HL-60 (cell line): ENCODE results near the gene SH2B2.

Experiments used
- DNase-seq, 2 experiments: peaks; one replicate each; pipeline ENCODE4 v3.0.0-alpha.2; 2010 to 2020; ENCODE audit warnings: low read depth in 1 of 2, low spot score in 1 of 2
- H3K27ac ChIP-seq: fragments of 250-450 bp; sonication (Bioruptor Pico); replicated peaks from 2 replicates; pipeline ENCODE4 v1.5.1; 2020; ENCODE audit warnings: mild to moderate bottlenecking, moderate library complexity
- H3K27me3 ChIP-seq: fragments of 250-450 bp; sonication (Bioruptor Pico); 2 replicates; pipeline ENCODE4 v1.5.1; 2021; ENCODE audit warnings: mild to moderate bottlenecking, moderate library complexity; ENCODE audit not compliant: insufficient read depth, poor library complexity, severe bottlenecking
- H3K4me3 ChIP-seq: replicated peaks from 2 replicates; pipeline ENCODE4 v1.5.1; 2011; ENCODE audit warnings: mild to moderate bottlenecking, control low read depth, low read length; ENCODE audit not compliant: insufficient read depth
- GABPA ChIP-seq: IDR thresholded peaks from 2 replicates; pipeline ENCODE4 v1.6.1; 2012; ENCODE audit warnings: low read depth
- POLR2AphosphoS5 ChIP-seq: IDR thresholded peaks from 2 replicates; pipeline ENCODE4 v1.6.1; 2012; ENCODE audit warnings: low read depth
- SPI1 ChIP-seq: IDR thresholded peaks from 2 replicates; pipeline ENCODE4 v1.6.1; 2012; ENCODE audit warnings: low read depth, mild to moderate bottlenecking, borderline replicate concordance
- TF ChIP-seq, protein P1 (sequence below): IDR thresholded peaks from 2 replicates; pipeline ENCODE4 v1.6.1; 2012; ENCODE audit warnings: low read depth; ENCODE audit not compliant: insufficient replicate concordance
- TF ChIP-seq, protein P2 (sequence below): IDR thresholded peaks from one replicate; pipeline ENCODE4 v1.5.1; 2011; ENCODE audit warnings: low read length, control low read depth, inconsistent platforms; ENCODE audit not compliant: insufficient read depth

Gene SH2B2

DNA sequence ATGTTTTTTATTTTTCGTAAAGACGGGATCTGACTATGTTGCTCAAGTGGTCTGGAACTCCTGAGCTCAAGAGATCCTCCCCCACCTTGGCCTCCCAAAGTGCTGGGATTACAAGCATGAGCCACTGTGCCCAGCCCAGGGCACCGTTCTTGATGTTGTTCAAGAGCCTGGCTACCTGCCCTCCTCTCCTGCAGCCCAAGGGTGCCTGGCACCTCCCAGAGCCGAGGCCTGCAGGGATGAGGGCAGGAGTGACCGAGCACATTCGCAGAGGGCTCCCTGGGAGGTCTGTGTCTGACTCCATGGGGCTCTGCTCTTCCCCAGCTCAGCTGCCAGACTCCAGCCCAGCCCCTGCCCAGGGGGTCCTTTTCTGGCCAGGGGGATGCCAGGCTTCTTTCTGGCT is 15.4 kb downstream of the SH2B2 start:
- H3K27ac ChIP-seq, result no peak overlapping the region
- no peak for DNase-seq
- no peaks in the 10 kb centered on the region for H3K27me3 ChIP-seq
- no peak overlapping the region for H3K4me3 ChIP-seq
- TF ChIP-seq SPI1 (no peak), POLR2AphosphoS5 (no peak), GABPA (no peak)
- TF ChIP-seq, protein P1, sequence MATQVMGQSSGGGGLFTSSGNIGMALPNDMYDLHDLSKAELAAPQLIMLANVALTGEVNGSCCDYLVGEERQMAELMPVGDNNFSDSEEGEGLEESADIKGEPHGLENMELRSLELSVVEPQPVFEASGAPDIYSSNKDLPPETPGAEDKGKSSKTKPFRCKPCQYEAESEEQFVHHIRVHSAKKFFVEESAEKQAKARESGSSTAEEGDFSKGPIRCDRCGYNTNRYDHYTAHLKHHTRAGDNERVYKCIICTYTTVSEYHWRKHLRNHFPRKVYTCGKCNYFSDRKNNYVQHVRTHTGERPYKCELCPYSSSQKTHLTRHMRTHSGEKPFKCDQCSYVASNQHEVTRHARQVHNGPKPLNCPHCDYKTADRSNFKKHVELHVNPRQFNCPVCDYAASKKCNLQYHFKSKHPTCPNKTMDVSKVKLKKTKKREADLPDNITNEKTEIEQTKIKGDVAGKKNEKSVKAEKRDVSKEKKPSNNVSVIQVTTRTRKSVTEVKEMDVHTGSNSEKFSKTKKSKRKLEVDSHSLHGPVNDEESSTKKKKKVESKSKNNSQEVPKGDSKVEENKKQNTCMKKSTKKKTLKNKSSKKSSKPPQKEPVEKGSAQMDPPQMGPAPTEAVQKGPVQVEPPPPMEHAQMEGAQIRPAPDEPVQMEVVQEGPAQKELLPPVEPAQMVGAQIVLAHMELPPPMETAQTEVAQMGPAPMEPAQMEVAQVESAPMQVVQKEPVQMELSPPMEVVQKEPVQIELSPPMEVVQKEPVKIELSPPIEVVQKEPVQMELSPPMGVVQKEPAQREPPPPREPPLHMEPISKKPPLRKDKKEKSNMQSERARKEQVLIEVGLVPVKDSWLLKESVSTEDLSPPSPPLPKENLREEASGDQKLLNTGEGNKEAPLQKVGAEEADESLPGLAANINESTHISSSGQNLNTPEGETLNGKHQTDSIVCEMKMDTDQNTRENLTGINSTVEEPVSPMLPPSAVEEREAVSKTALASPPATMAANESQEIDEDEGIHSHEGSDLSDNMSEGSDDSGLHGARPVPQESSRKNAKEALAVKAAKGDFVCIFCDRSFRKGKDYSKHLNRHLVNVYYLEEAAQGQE, result no peak
- TF ChIP-seq, protein P2, sequence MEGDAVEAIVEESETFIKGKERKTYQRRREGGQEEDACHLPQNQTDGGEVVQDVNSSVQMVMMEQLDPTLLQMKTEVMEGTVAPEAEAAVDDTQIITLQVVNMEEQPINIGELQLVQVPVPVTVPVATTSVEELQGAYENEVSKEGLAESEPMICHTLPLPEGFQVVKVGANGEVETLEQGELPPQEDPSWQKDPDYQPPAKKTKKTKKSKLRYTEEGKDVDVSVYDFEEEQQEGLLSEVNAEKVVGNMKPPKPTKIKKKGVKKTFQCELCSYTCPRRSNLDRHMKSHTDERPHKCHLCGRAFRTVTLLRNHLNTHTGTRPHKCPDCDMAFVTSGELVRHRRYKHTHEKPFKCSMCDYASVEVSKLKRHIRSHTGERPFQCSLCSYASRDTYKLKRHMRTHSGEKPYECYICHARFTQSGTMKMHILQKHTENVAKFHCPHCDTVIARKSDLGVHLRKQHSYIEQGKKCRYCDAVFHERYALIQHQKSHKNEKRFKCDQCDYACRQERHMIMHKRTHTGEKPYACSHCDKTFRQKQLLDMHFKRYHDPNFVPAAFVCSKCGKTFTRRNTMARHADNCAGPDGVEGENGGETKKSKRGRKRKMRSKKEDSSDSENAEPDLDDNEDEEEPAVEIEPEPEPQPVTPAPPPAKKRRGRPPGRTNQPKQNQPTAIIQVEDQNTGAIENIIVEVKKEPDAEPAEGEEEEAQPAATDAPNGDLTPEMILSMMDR, result no peak

DNA sequence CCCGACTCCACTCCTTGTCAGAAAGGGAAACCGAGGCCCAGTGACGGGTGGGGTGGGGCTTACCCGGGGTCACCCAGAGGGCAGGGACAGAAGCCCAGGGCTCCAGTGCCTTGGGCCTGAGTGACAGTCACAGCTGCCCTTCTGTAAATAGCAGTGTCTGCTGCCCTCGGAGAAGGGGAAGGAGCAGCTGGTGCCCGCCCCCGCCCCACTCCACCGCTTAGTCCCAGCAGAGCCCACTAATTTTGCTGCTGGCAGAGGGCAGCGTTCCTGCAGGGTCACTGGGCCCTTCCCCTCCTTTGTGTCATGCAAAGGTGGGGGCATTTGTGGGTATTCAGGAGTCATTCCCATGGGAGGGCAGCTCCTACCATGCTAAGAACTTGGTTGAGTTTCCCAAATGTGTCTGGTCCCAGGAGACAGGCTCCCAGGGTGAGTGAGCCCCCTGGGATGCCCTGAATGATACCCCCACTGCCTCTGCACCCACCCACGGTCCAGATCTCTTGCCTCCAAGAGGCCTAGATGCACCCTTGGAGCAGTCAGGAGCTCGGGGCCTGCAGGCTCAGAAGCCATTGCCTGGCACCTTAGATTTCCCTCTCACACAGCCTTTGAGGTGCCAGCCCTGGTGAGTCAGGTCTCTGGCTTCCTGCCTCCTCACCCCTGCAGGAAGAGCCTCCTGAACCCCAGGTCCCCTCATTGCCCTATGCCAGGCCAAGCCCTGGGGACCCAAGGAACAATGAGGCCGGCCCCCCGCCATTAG is 17.2 kb downstream of the SH2B2 start:
- TF ChIP-seq GABPA, result no peak
- TF ChIP-seq, protein P1, result no peak
- TF ChIP-seq, protein P2, result no peak
- no peak for TF ChIP-seq POLR2AphosphoS5
- no peak for TF ChIP-seq SPI1
- no peaks in the 10 kb centered on the region for H3K27me3 ChIP-seq
- H3K27ac ChIP-seq, result no peak overlapping the region
- DNase-seq, result no peak
- H3K4me3 ChIP-seq, result no peak overlapping the region

DNA sequence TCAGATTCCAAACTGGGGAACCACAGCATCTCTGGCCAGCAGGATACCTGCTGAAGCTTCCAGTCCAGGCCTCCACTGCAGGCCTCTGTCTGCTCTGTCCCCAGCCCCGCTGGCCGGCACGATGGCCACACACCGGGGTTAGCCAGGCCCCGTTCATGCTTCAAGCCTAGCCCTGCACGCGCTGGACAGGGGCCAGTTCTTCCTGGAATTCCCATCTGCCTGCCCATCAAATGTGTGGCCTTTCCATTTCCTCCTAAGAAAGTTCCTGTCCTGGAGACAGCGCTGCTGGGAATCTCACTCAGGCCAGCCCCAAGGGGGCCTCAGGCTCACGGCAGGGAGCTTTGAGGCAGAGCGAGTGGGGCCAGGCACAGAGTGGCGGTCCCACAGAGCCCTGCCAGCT is 18.0 kb downstream of the SH2B2 start:
- Histone ChIP-seq H3K27me3 (no peaks in the 10 kb centered on the region), H3K4me3 (no peak overlapping the region), H3K27ac (no peak overlapping the region)
- TF ChIP-seq GABPA, result no peak
- no peak for TF ChIP-seq POLR2AphosphoS5
- TF ChIP-seq, protein P1, result no peak
- TF ChIP-seq, protein P2, result no peak
- no peak for DNase-seq
